B cell (primary cell): ENCODE data around the gene WDR1. TPM values are rescaled to one million over a fixed set of nuclear protein-coding genes. Genes with fewer than 3 reads are reported as not detected.

Experiments
- ATAC-seq: fragments of 200-7000 bp; cut with Tn5 transposase; one replicate; pipeline ENCODE4 v1.10.0; 2021; ENCODE audit warnings: low read depth, mild to moderate bottlenecking, moderate number of reproducible peaks, moderate library complexity
- CTCF ChIA-PET: fragments of 350-600 bp; sonication (Branson Sonifier 250); formaldehyde crosslinking; loops from one replicate; lab custom pipeline; 2021; ENCODE audit warnings: antibody characterized with exemption, inconsistent platforms; lab: Charles Lee
- POLR2A ChIA-PET: fragments of 350-600 bp; sonication (Branson Sonifier 250); formaldehyde crosslinking; loops from one replicate; lab custom pipeline; 2021; ENCODE audit warnings: antibody characterized with exemption; lab: Charles Lee
- DNase-seq: peaks from one replicate; pipeline ENCODE4 v3.0.0; 2013
- H2AFZ ChIP-seq: 2 replicates; pipeline ENCODE4 v1.6.1; 2012; ENCODE audit warnings: mild to moderate bottlenecking, low read depth, low read length; ENCODE audit not compliant: insufficient read depth, poor library complexity, severe bottlenecking
- H3K27ac ChIP-seq, 2 donors: 1 replicate in 1 of 2; 2 replicates in 1 of 2; pipeline ENCODE4 v1.5.1; 2012 to 2013; ENCODE audit warnings: low read length in 2 of 2, mild to moderate bottlenecking in 2 of 2, moderate library complexity in 1 of 2
- H3K27me3 ChIP-seq, 4 experiments: fragments of 200-600 bp in 1 of 4; sonication (generic) in 1 of 4; replicated peaks in 1 of 4; 1 replicate in 2 of 4; 2 replicates in 2 of 4; pipeline versions ENCODE4 v1.6.1 to v1.7.0; 2013 to 2016; ENCODE audit warnings: low read length in 3 of 4, mild to moderate bottlenecking in 2 of 4, mixed read lengths in 1 of 4, moderate library complexity in 1 of 4; ENCODE audit not compliant: insufficient read depth in 4 of 4, control insufficient read depth in 3 of 4; ENCODE audit errors: control extremely low read depth in 1 of 4
- H3K36me3 ChIP-seq, 2 experiments: replicated peaks in 1 of 2; 1 replicate in 1 of 2; 2 replicates in 1 of 2; pipeline versions ENCODE4 v1.6.1 to v1.7.1; 2013; ENCODE audit warnings: low read length in 1 of 2; ENCODE audit not compliant: insufficient read depth in 2 of 2, control insufficient read depth in 1 of 2; ENCODE audit errors: control extremely low read depth in 1 of 2, extremely low read depth in 1 of 2
- H3K4me1 ChIP-seq, 2 donors: fragments of 200-600 bp in 1 of 2; sonication (generic) in 1 of 2; 1 replicate in 1 of 2; 2 replicates in 1 of 2; pipeline versions ENCODE4 v1.5.1 to v1.6.1; 2013 to 2017; ENCODE audit warnings: low read length in 2 of 2; ENCODE audit not compliant: control insufficient read depth in 2 of 2, insufficient read depth in 2 of 2
- H3K4me2 ChIP-seq: replicated peaks from 2 replicates; pipeline ENCODE3; 2012; ENCODE audit warnings: mild to moderate bottlenecking, low read depth, low read length; ENCODE audit not compliant: poor library complexity, severe bottlenecking
- H3K4me3 ChIP-seq, 5 experiments: fragments of 200-600 bp in 1 of 5; sonication (generic) in 1 of 5; 1 replicate in 3 of 5; 2 replicates in 2 of 5; pipeline versions ENCODE4 v1.5.1 to v1.7.0; 2011 to 2016; ENCODE audit warnings: low read length in 4 of 5, mild to moderate bottlenecking in 4 of 5, low read depth in 2 of 5, control low read depth in 1 of 5, moderate library complexity in 1 of 5; ENCODE audit not compliant: insufficient read depth in 1 of 5; ENCODE audit errors: control extremely low read depth in 1 of 5, extremely low read depth in 1 of 5
- H3K79me2 ChIP-seq: fragments of 200-600 bp; sonication (generic); one replicate; pipeline ENCODE4 v1.6.0; 2016; ENCODE audit warnings: low read length; ENCODE audit not compliant: control insufficient read depth, insufficient read depth
- H3K9ac ChIP-seq: fragments of 200-600 bp; sonication (generic); 2 replicates; pipeline ENCODE4 v1.6.1; 2017; ENCODE audit warnings: mild to moderate bottlenecking, low read length, moderate library complexity
- H3K9me3 ChIP-seq, 3 donors: one replicate each; pipeline versions ENCODE4 v1.6.1 to v1.7.1; 2013; ENCODE audit warnings: low read length in 2 of 3; ENCODE audit not compliant: control insufficient read depth in 2 of 3, insufficient read depth in 1 of 3; ENCODE audit errors: control extremely low read depth in 1 of 3
- H4K20me1 ChIP-seq: 2 replicates; pipeline ENCODE4 v1.6.0; 2012; ENCODE audit warnings: mild to moderate bottlenecking, low read length; ENCODE audit not compliant: insufficient read depth, control insufficient read depth, poor library complexity, severe bottlenecking
- H3K27ac Mint-ChIP-seq: one replicate; pipeline ENCODE4 v1.8.0; 2021; ENCODE audit warnings: mixed read lengths
- H3K27me3 Mint-ChIP-seq: one replicate; pipeline ENCODE4 v1.8.0; 2021; ENCODE audit warnings: mixed read lengths
- H3K4me1 Mint-ChIP-seq: one replicate; pipeline ENCODE4 v1.8.0; 2021; ENCODE audit warnings: mixed read lengths
- H3K4me3 Mint-ChIP-seq: one replicate; pipeline ENCODE4 v1.8.0; 2021; ENCODE audit warnings: mixed read lengths
- H3K9me3 Mint-ChIP-seq: one replicate; pipeline ENCODE4 v1.8.0; 2022; ENCODE audit warnings: mixed read lengths; ENCODE audit not compliant: insufficient read depth
- CTCF ChIP-seq: fragments of 200-600 bp; IDR thresholded peaks from one replicate; pipeline ENCODE4 v1.8.0; 2022; ENCODE audit warnings: antibody characterized with exemption, mild to moderate bottlenecking
- EZH2 ChIP-seq: IDR thresholded peaks from 2 replicates; pipeline ENCODE4 v1.6.1; 2012; ENCODE audit warnings: borderline replicate concordance, low read depth, mild to moderate bottlenecking, moderate library complexity, low read length; ENCODE audit not compliant: insufficient read depth, poor library complexity, severe bottlenecking
- WGBS: methylation state at CpG from one replicate; pipeline ENCODE4 v1.1.5; 2013; ENCODE audit warnings: missing lambda C conversion rate; ENCODE audit not compliant: insufficient coverage; 5-methylcytosine and 5-hydroxymethylcytosine counted together
- intact Hi-C: fragments of 100-400 bp; cut with micrococcal nuclease; formaldehyde crosslinking; loops from one replicate; pipeline ENCODE4 v1.10.0; 2022
- polyA plus RNA-seq: library from polyadenylated mRNA; depleted of rRNA; stranded (reverse); fragments of >200 nt; gene quantifications from 2 replicates; pipeline ENCODE4 v1.2.3, GENCODE V29; 2012
- total RNA-seq, 2 donors: library from RNA; stranded (reverse); fragments of 120-200 nt in 1 of 2; gene quantifications; 1 replicate in 1 of 2; 2 replicates in 1 of 2; pipeline versions ENCODE4 v1.2.3 to v1.2.4, GENCODE V29; 2013 to 2022

WDR1 gene
- total and polyA plus RNA-seq, 2 donors (not counting 1 experiment from before 2014, with no cell fraction given) = 134 to 217 TPM

GRCh38 chr4:10115271-10115796 is 1.3 kb downstream of the WDR1 start:
- no peaks in the 10 kb centered on the region for H3K27me3 Mint-ChIP-seq
- H3K4me3 Mint-ChIP-seq = peak overlapping the region; percentile 95
- H3K27ac Mint-ChIP-seq = peak overlapping the region; percentile 92
- Histone ChIP-seq H3K36me3 (peaks cover 0 to 52% of the 10 kb centered on the region in 2 experiments), H2AFZ (peak overlapping the region; percentile 76), H3K9ac (peak overlapping the region; percentile 77), H3K27ac (peak overlapping the region; percentile 48 to 98), H3K9me3 (no peaks in the 10 kb centered on the region), H3K27me3 (no peaks in the 10 kb centered on the region), H3K4me3 (peak overlapping the region; percentile 58 to 82 (median 73)), H3K4me1 (peaks cover 27 to 54% of the 10 kb centered on the region in 2 donors), H4K20me1 (peaks cover 57% of the 10 kb centered on the region), H3K4me2 (peak overlapping the region; percentile 85), H3K79me2 (peaks cover 62% of the 10 kb centered on the region)
- ChIA-PET CTCF (interaction anchor here (1.2 kb wide), 1 partner anchor 422 kb away, joined by 3 read pairs; no protein-coding TSS in a partner anchor), POLR2A (no interaction called here)
- 39% methylated on average over 15 of the region's 15 CpGs for WGBS
- intact Hi-C loops = loop anchor here (5.0 kb wide), 1 partner anchor 1357 kb away; no protein-coding TSS in a partner anchor
- DNase-seq (peak; percentile 27), ATAC-seq (no peak)
- H3K4me1 Mint-ChIP-seq = peaks cover 71% of the 10 kb centered on the region
- TF ChIP-seq EZH2 = no peak
- TF ChIP-seq CTCF = no peak
- no peaks in the 10 kb centered on the region for H3K9me3 Mint-ChIP-seq

- TF ChIP-seq EZH2 = no peak
- no peak for TF ChIP-seq CTCF
- no peak for DNase-seq
- ChIA-PET CTCF (interaction anchor here (1.2 kb wide), 1 partner anchor 423 kb away, joined by 3 read pairs; no protein-coding TSS in a partner anchor), POLR2A (no interaction called here)
- 94% methylated on average over 7 of the region's 7 CpGs for WGBS
- Mint-ChIP-seq H3K27me3 (no peaks in the 10 kb centered on the region), H3K4me1 (peaks cover 78% of the 10 kb centered on the region), H3K9me3 (no peaks in the 10 kb centered on the region), H3K4me3 (peak overlapping the region; percentile 95), H3K27ac (peak overlapping the region; percentile 80)
- Histone ChIP-seq H3K9ac (no peak overlapping the region), H3K27me3 (no peaks in the 10 kb centered on the region), H3K27ac (peak overlapping the region in 1 of 2 donors; percentile 98), H2AFZ (no peak overlapping the region), H3K4me1 (peaks cover 27 to 57% of the 10 kb centered on the region in 2 donors), H3K79me2 (peaks cover 70% of the 10 kb centered on the region), H3K9me3 (no peaks in the 10 kb centered on the region), H3K4me2 (peak overlapping the region; percentile 85), H4K20me1 (peaks cover 64% of the 10 kb centered on the region), H3K36me3 (peaks cover 0 to 56% of the 10 kb centered on the region in 2 experiments), H3K4me3 (no peak overlapping the region)
- no peak for ATAC-seq
- intact Hi-C loops = loop anchor here (5.0 kb wide), 1 partner anchor 1358 kb away; no protein-coding TSS in a partner anchor
Measured at GRCh38 chr4:10114607-10115006, 2.0 kb downstream of the WDR1 start.
